Testis (tissue), 3 donors: ENCODE data around the gene STXBP6. TPM values are rescaled to one million over a fixed set of nuclear protein-coding genes. Genes with fewer than 3 reads are reported as not detected.
A peak's percentile ranks its signal among the peaks of the same experiment; 100 is the strongest.
"Not testable (repeated sequence)": the region's sequence is repeated elsewhere in the genome, so short reads cannot be mapped to it uniquely, and the experiment has no call there.

Experiments
- DNase-seq: peaks from one replicate; pipeline ENCODE4 v3.0.0-alpha.2; 2019
- H3K27ac ChIP-seq, 2 donors: fragments of 200-600 bp; sonication (generic); one replicate each; pipeline ENCODE4 v1.5.1; 2019
- H3K27me3 ChIP-seq: fragments of 200-600 bp; sonication (generic); one replicate; pipeline ENCODE4 v1.5.1; 2019
- H3K36me3 ChIP-seq: fragments of 200-600 bp; sonication (generic); one replicate; pipeline ENCODE4 v1.5.1; 2017; ENCODE audit warnings: low read depth; ENCODE audit errors: missing control alignments
- H3K4me1 ChIP-seq: fragments of 200-600 bp; sonication (generic); one replicate; pipeline ENCODE4 v1.5.1; 2019
- H3K4me3 ChIP-seq, 2 donors: fragments of 200-600 bp; sonication (generic); one replicate each; pipeline ENCODE4 v1.5.1; 2017 to 2019
- H3K9me3 ChIP-seq: fragments of 200-600 bp; sonication (generic); one replicate; pipeline ENCODE4 v1.5.1; 2017
- CTCF ChIP-seq, 3 experiments: fragments of 450-650 bp in 2 of 3; fragments of 200-600 bp in 1 of 3; sonication (generic) in 1 of 3; IDR thresholded peaks; one replicate each; pipeline ENCODE4 v1.5.1; 2016 to 2019; ENCODE audit warnings: antibody characterized with exemption in 3 of 3, mild to moderate bottlenecking in 2 of 3, moderate library complexity in 1 of 3
- POLR2A ChIP-seq: fragments of 450-650 bp; IDR thresholded peaks from one replicate; pipeline ENCODE4 v1.6.1; 2017; ENCODE audit warnings: antibody characterized with exemption, mild to moderate bottlenecking, moderate library complexity
- WGBS, 2 donors: methylation state at CpG; one replicate each; pipeline ENCODE4 v1.1.5; 2018; 5-methylcytosine and 5-hydroxymethylcytosine counted together
- intact Hi-C: fragments of 100-400 bp; cut with DNase I; formaldehyde crosslinking; loops from one replicate; pipeline ENCODE4 v1.15.1; 2023; ENCODE audit warnings: low total_unique reads
- polyA plus RNA-seq: library from polyadenylated mRNA; stranded (reverse); fragments of 350-450 nt; fragmentation: Illumina TruSeq; extraction: RNeasy Lipid Tissue Mini Kit (QIAGEN cat#74804); gene quantifications from one replicate; pipeline ENCODE4 v1.2.3, GENCODE V29; 2014; ENCODE audit warnings: low read depth, low replicate concordance; ENCODE audit not compliant: insufficient read depth
- total RNA-seq, 2 donors: library from RNA; depleted of rRNA; stranded (reverse); fragments of >200 nt; gene quantifications; one replicate each; pipeline ENCODE4 v1.2.3, GENCODE V29; 2016

STXBP6 gene
- total and polyA plus RNA-seq, 3 donors from 2014 or later = 4.7 to 11.3 (median 8.6) TPM

DNA sequence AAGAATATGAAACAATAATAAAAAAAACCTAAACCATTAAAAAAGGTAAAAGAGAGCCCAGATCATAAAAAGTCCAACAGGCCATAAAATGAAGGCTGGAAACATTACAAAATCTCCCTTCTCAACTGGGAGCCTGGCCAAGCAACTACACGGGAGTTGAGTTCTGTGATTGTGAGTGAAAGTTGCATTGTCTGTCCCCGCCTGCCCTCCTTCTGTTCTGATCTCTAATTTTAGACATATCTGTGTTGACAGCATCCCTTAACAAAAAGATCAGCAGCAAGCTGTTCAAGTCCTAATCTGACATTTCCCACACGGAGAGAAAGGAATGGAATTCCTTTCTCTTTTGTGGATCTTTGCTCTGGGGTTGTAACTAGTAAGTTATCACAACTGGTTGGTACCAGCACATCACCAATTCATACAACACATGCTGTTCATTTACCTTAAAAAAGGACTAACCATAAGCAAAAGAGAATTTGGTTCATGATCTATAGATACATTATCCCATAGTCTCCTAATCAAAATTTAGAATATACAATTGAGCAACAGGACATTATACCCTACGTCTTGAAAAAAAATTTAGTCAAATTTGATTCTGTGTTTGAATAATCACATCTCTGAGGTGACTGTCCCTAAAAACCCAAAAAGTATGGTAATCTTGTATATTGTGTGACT is 210.9 kb downstream of the STXBP6 start:
- peak; percentile 76 for DNase-seq
- TF ChIP-seq CTCF (IDR thresholded peaks at IDR 0.05) (no peak), POLR2A (no peak)
- intact Hi-C loops = no loop called here
- Histone ChIP-seq H3K36me3 (no peaks in the 10 kb centered on the region), H3K27me3 (no peaks in the 10 kb centered on the region), H3K4me3 (no peak overlapping the region), H3K9me3 (no peaks in the 10 kb centered on the region), H3K4me1 (no peaks in the 10 kb centered on the region), H3K27ac (peak overlapping the region in 1 of 2 donors; percentile 2)
- 48 to 49% methylated on average over 4 of the region's 4 CpGs for WGBS, 2 donors

DNA sequence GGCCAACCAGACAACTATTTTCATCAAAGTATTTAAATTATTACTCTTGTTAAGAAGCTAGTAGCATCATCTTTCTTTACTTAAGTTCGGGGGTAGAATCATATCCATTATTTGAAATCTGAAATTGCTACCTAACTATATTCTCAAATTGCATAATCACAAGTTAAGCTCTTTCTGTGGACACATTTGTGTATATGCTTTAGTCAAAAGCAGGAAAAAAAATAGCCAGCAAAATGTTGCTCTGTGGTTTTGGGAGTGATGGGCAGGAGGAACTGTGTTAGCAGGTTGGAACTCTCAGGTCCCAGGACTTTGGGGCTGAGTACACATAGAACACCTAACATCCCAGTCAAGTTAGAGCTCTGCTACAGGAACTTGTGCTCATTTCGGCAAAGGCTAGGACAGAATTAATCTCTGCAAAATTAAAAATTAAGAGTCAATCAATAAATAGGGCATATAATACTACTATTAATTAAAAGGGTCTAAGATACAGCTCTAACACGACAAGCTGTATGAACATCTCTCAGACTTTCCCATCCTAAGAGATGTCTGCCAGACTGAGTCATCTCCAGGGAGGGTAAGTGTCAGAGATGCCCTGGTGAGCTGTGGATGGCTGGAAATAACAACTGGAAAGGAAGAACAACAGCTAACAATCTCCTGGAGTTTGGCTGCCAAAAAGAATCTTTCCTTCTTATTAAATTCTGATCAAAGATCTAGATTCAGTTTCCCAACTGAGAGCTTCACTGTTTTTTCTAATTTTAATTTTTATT is 212.5 kb downstream of the STXBP6 start:
- no peak overlapping the region for H3K27ac ChIP-seq
- WGBS, 2 donors = 90 to 95% methylated on average over 3 of the region's 3 CpGs
- no peaks in the 10 kb centered on the region for H3K36me3 ChIP-seq
- no peak overlapping the region for H3K4me3 ChIP-seq
- H3K27me3 ChIP-seq = no peaks in the 10 kb centered on the region
- no peak for DNase-seq
- no peaks in the 10 kb centered on the region for H3K4me1 ChIP-seq
- no peaks in the 10 kb centered on the region for H3K9me3 ChIP-seq
- TF ChIP-seq POLR2A (no peak), CTCF (IDR thresholded peaks at IDR 0.05) (no peak)
- intact Hi-C loops = no loop called here

DNA sequence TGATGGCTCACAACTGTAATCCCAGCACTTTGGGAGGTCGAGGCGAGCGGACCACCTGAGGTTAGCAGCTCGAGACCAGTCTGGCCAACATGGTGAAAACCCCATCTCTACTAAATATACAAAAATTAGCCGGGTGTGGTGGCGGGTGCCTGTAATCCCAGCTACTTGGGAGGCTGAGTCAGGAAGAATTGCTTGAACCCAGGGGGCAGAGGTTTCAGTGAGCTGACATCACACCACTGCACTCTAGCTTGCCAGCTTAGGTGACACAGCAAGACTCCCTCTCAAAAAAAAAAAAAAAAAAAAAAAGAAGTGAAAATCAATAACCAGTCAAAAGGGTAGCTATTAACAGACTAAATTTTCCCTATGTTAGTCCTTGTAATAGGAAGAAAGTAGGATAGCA is 213.6 kb downstream of the STXBP6 start:
- 79 to 87% methylated on average over 6 of the region's 6 CpGs for WGBS, 2 donors
- H3K36me3 ChIP-seq, H3K4me1 ChIP-seq, H3K27me3 ChIP-seq, intact Hi-C loops, H3K4me3 ChIP-seq, H3K9me3 ChIP-seq, DNase-seq, H3K27ac ChIP-seq: not testable (repeated sequence)

DNA sequence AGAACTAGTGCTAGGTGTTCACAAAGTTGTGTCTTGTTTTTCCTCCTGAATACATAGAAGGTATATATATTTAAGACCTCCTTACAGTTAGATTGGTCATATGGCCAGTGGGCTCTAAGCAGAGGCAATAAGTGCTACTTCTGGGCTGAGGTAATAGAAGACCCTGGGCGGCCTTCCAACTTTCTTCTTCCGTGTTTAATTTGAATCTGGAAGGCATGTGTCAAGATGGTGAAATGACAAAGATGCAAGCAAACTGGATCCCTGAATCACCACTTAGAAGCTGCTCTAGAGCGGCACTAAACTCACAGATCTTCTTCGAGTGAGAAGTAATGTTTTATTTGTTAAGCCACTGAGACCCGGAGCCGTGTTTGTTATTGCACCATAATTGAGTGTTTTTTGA is 215.0 kb downstream of the STXBP6 start:
- H3K27ac ChIP-seq = no peak overlapping the region
- WGBS, 2 donors = 84 to 88% methylated on average over 6 of the region's 6 CpGs
- H3K9me3 ChIP-seq = no peaks in the 10 kb centered on the region
- H3K4me3 ChIP-seq = no peak overlapping the region
- H3K4me1 ChIP-seq = no peaks in the 10 kb centered on the region
- H3K27me3 ChIP-seq = no peaks in the 10 kb centered on the region
- intact Hi-C loops = no loop called here
- no peak for DNase-seq
- no peaks in the 10 kb centered on the region for H3K36me3 ChIP-seq
- TF ChIP-seq POLR2A (no peak), CTCF (IDR thresholded peaks at IDR 0.05) (no peak)

DNA sequence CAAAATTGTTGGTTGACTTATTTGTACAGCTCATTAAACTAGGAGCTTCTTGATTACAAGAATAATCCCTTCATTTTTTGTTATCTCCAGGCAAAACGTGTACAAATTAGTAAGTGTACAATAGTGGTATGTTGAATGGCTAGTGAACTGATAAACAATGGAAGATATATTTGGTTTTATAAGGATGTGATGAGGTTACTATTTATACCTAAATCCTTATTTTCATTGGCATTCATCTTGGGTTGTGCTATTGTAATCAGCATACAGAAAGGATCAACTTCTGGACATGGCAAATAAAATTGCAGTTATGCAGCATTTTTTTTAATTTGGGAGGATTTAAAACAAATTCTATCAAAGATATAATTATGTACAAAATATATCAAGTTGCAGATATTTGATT is 216.6 kb downstream of the STXBP6 start:
- no peak for DNase-seq
- Histone ChIP-seq H3K27ac (no peak overlapping the region), H3K36me3 (no peaks in the 10 kb centered on the region), H3K4me3 (no peak overlapping the region), H3K27me3 (no peaks in the 10 kb centered on the region), H3K4me1 (no peaks in the 10 kb centered on the region), H3K9me3 (no peaks in the 10 kb centered on the region)
- intact Hi-C loops = no loop called here
- WGBS, 2 donors = 47 to 57% methylated on average over 1 of the region's 1 CpG
- TF ChIP-seq POLR2A = no peak
- no peak for TF ChIP-seq CTCF (IDR thresholded peaks at IDR 0.05)
